Chondrocyte (in vitro differentiated cells): ENCODE measurements around the gene DNMT3A. TPM values are rescaled to one million over a fixed set of nuclear protein-coding genes. Genes with fewer than 3 reads are reported as not detected.

ENCODE experiments used
- DNase-seq: peaks from one replicate; pipeline ENCODE4 v3.0.0; 2021; ENCODE audit warnings: mixed read lengths, low spot score
- H3K27ac Mint-ChIP-seq: one replicate; pipeline ENCODE4 v1.8.0; 2021; ENCODE audit warnings: mild to moderate bottlenecking, moderate library complexity, mixed read lengths; ENCODE audit not compliant: unreplicated experiment
- H3K27me3 Mint-ChIP-seq: 2 replicates; pipeline ENCODE4 v1.8.0; 2021; ENCODE audit warnings: low read depth, mixed read lengths
- H3K36me3 Mint-ChIP-seq: 2 replicates; pipeline ENCODE4 v1.8.0; 2021; ENCODE audit warnings: low read depth, mixed read lengths
- H3K4me1 Mint-ChIP-seq: 2 replicates; pipeline ENCODE4 v1.8.0; 2021; ENCODE audit warnings: low read depth, mild to moderate bottlenecking, mixed read lengths
- H3K4me3 Mint-ChIP-seq: one replicate; pipeline ENCODE4 v1.8.0; 2021; ENCODE audit warnings: mild to moderate bottlenecking, moderate library complexity, mixed read lengths; ENCODE audit not compliant: unreplicated experiment
- H3K9me3 Mint-ChIP-seq: 2 replicates; pipeline ENCODE4 v1.8.0; 2021; ENCODE audit warnings: low read depth, mixed read lengths
- total RNA-seq: library from RNA; stranded (reverse); gene quantifications from 3 replicates; pipeline ENCODE4 v1.2.1, GENCODE V29; 2021
- TF ChIP-seq, protein P1 (sequence below): fragments of 200-600 bp; sonication (generic); IDR thresholded peaks from 2 replicates; pipeline ENCODE4 v1.5.0; 2021; ENCODE audit warnings: antibody characterized with exemption, mild to moderate bottlenecking, moderate library complexity

DNMT3A gene
- total RNA-seq, 1 donor from 2014 or later = 43.9 TPM

GRCh38 chr2:25375989-25376545 is 34.3 kb upstream of the DNMT3A start:
- no peak overlapping the region for H3K27ac Mint-ChIP-seq
- H3K27me3 Mint-ChIP-seq = no peaks in the 10 kb centered on the region
- peak; percentile 56 for DNase-seq
- H3K9me3 Mint-ChIP-seq = no peaks in the 10 kb centered on the region
- peak overlapping the region; percentile 42 for H3K4me3 Mint-ChIP-seq
- H3K36me3 Mint-ChIP-seq = no peaks in the 10 kb centered on the region
- H3K4me1 Mint-ChIP-seq = peaks cover 9% of the 10 kb centered on the region
- TF ChIP-seq, protein P1, sequence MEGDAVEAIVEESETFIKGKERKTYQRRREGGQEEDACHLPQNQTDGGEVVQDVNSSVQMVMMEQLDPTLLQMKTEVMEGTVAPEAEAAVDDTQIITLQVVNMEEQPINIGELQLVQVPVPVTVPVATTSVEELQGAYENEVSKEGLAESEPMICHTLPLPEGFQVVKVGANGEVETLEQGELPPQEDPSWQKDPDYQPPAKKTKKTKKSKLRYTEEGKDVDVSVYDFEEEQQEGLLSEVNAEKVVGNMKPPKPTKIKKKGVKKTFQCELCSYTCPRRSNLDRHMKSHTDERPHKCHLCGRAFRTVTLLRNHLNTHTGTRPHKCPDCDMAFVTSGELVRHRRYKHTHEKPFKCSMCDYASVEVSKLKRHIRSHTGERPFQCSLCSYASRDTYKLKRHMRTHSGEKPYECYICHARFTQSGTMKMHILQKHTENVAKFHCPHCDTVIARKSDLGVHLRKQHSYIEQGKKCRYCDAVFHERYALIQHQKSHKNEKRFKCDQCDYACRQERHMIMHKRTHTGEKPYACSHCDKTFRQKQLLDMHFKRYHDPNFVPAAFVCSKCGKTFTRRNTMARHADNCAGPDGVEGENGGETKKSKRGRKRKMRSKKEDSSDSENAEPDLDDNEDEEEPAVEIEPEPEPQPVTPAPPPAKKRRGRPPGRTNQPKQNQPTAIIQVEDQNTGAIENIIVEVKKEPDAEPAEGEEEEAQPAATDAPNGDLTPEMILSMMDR = no peak

DNA sequence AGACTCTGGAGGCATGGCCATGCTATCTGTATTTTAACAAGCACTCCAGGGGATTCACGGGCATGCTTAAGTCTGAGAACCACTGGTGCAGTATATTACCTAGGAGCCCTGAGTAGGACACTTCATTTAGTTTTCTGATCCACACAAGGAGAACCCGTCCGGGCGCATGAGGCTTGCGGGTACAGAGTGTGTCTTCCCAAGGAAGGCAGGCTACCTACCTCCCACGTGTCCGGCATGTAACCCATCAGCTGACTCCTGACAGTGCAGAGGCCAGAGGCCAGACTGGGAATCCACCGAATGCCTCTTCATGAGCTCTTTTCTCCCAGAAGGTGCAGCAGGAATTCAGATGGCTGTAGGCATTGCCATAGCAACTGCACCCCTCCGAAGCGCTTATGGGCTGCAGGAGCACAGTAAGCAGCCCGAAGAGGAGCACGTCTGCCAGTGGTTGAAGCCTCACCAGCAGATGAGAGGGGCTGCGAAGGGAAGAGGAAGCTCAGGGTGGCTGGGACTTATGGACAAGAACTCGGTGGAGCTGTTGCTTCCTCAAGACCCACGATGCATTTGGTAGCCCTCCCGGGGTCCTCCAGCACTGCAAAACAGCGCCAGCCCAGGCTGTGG is 33.8 kb upstream of the DNMT3A start:
- no peaks in the 10 kb centered on the region for H3K36me3 Mint-ChIP-seq
- H3K9me3 Mint-ChIP-seq = no peaks in the 10 kb centered on the region
- DNase-seq = peak; percentile 63
- H3K27ac Mint-ChIP-seq = no peak overlapping the region
- H3K27me3 Mint-ChIP-seq = no peaks in the 10 kb centered on the region
- peaks cover 9% of the 10 kb centered on the region for H3K4me1 Mint-ChIP-seq
- TF ChIP-seq, protein P1 = no peak
- no peak overlapping the region for H3K4me3 Mint-ChIP-seq

DNA sequence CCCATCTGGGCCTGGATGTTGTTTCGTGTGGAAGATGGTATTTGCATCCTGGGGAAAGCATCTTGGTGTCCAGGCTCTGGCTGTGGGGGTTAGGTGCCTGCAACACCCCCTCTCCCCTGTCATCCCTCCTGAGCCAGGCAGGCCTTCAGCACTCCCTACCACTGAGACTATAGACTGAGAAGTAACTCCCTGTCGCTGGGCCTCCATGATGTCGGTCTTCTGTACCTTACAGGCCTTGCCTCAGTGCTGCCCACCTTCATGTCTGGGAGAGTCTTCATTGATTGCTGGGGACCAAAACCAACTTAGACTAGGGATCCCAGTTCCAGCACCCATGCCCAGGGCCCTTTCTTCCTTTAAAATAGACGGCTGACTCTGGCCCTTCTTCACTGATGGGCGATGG is 33.1 kb upstream of the DNMT3A start:
- Mint-ChIP-seq H3K27ac (no peak overlapping the region), H3K4me3 (no peak overlapping the region), H3K36me3 (no peaks in the 10 kb centered on the region), H3K4me1 (peaks cover 9% of the 10 kb centered on the region), H3K27me3 (no peaks in the 10 kb centered on the region), H3K9me3 (no peaks in the 10 kb centered on the region)
- TF ChIP-seq, protein P1 = no peak
- DNase-seq = peak; percentile 55

DNA sequence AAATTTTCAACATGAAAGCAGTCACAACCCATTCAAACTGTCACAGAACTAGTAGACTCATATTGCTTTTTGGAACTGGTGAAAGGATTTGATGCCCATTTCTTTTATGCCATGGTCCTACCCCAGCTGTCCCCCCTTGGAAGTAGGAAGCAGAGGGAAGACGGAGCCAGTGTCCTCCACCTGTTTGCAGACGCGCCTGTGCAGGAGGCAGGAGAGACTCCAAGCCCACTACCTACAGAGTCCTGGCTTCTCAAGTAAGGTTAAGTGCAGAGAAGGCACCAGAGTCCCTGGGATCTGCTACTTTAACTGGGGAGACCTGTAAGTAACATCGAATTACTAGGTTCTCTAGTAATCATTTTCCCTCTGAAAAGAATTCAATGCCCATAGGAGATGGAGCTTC is 32.7 kb upstream of the DNMT3A start:
- no peak overlapping the region for H3K4me3 Mint-ChIP-seq
- no peaks in the 10 kb centered on the region for H3K9me3 Mint-ChIP-seq
- no peak for DNase-seq
- no peaks in the 10 kb centered on the region for H3K36me3 Mint-ChIP-seq
- TF ChIP-seq, protein P1 = no peak
- no peaks in the 10 kb centered on the region for H3K27me3 Mint-ChIP-seq
- H3K4me1 Mint-ChIP-seq = peaks cover 9% of the 10 kb centered on the region
- no peak overlapping the region for H3K27ac Mint-ChIP-seq

DNA sequence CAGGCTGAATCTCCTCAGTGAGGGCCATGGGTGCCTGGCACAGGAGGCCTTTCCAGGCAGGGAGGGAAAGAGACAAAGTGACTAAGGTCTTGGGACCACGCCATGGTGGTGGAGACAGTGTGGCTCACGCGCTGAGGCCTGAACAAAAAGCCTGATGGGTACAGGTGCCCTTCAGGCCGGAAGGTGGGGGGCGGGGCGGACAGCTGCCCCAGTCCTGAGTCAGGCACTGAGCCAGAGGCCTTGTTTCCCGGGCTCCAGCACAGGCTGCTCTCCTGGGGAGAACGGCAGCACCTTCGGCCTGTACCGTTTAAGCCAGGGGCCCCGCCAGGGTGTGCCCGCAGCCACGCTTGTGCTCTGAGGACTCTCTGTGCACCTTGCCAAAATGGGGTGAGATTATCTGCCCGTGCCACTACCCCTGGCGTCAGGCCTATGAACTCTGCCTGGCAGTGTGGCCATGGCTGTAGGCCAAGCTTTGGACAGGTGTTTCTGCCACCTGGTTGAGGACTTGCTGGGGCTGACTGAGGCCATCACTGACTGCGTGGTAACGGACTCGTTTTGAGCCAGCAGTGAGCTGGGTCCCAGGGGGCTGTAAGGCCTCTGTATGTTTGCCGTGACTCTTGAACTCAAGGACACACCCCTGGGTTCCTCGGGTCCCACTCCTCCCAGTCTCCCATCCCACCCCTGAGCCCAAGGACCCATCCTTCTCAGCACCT is 31.7 kb upstream of the DNMT3A start:
- no peak overlapping the region for H3K27ac Mint-ChIP-seq
- H3K9me3 Mint-ChIP-seq = no peaks in the 10 kb centered on the region
- no peaks in the 10 kb centered on the region for H3K27me3 Mint-ChIP-seq
- H3K36me3 Mint-ChIP-seq = no peaks in the 10 kb centered on the region
- H3K4me3 Mint-ChIP-seq = no peak overlapping the region
- peaks cover 9% of the 10 kb centered on the region for H3K4me1 Mint-ChIP-seq
- TF ChIP-seq, protein P1 = no peak
- peak; percentile 69 for DNase-seq
